Activated CD4-positive, alpha-beta T cell treated with anti-CD3 and anti-CD28 coated beads for 24 hours (primary cell): ENCODE data around the gene KLF5.
"Not testable (repeated sequence)": the region's sequence is repeated elsewhere in the genome, so short reads cannot be mapped to it uniquely, and the experiment has no call there.

Experiments used
- DNase-seq, 2 donors: peaks; one replicate each; pipeline ENCODE4 v3.0.0-alpha.2; 2020; ENCODE audit warnings: low read depth in 2 of 2

Gene KLF5

GRCh38 chr13:73058736-73059459, at the start of gene KLF5:
TSS of gene KLF5 (plus strand) at chr13:73059005. CDS start at chr13:73059328, 323 bp downstream.
- peak; percentile 93 to 95 for DNase-seq

GRCh38 chr13:73011751-73012150, 47.1 kb upstream of the KLF5 start:
- no peak for DNase-seq

- DNase-seq = no peak
These were observed 43.0 kb upstream of the KLF5 start for GRCh38 chr13:73015805-73016204.

- DNase-seq = no peak
These were observed 40.5 kb upstream of the KLF5 start for GRCh38 chr13:73018336-73018735.

GRCh38 chr13:73025217-73026012, 33.4 kb upstream of the KLF5 start:
- DNase-seq = no peak

GRCh38 chr13:73034901-73035300, 23.9 kb upstream of the KLF5 start:
- no peak for DNase-seq

- no peak for DNase-seq
These were observed 23.1 kb upstream of the KLF5 start for GRCh38 chr13:73035660-73036059.

- DNase-seq = no peak
These were observed 22.2 kb upstream of the KLF5 start for GRCh38 chr13:73036566-73036965.

- DNase-seq = no peak
These were observed 20.7 kb upstream of the KLF5 start for GRCh38 chr13:73038064-73038463.

GRCh38 chr13:73039201-73040108, 19.4 kb upstream of the KLF5 start:
- no peak for DNase-seq

- no peak for DNase-seq
These were observed 18.3 kb upstream of the KLF5 start for GRCh38 chr13:73040484-73040883.

GRCh38 chr13:73040968-73041596, 17.7 kb upstream of the KLF5 start:
- no peak for DNase-seq

GRCh38 chr13:73045031-73045430, 13.8 kb upstream of the KLF5 start:
- DNase-seq = no peak

- DNase-seq = not testable (repeated sequence)
These were observed 10.2 kb upstream of the KLF5 start for GRCh38 chr13:73048615-73049014.

- no peak for DNase-seq
These were observed 4.1 kb upstream of the KLF5 start for GRCh38 chr13:73054712-73055111.

- DNase-seq = no peak
These were observed 2.8 kb upstream of the KLF5 start for GRCh38 chr13:73055813-73056564.

- no peak for DNase-seq
These were observed 2.2 kb upstream of the KLF5 start for GRCh38 chr13:73056565-73056962.

GRCh38 chr13:73057284-73058063, 1.3 kb upstream of the KLF5 start:
- DNase-seq = no peak

- DNase-seq = no peak
These were observed 816 bp upstream of the KLF5 start for GRCh38 chr13:73058064-73058313.

GRCh38 chr13:73058432-73058735, 421 bp upstream of the KLF5 start:
- DNase-seq = no peak
